HepG2 (cell line): Measurements from ENCODE around the gene RBAK.

Experiments used
- AGO1 ChIP-seq: fragments of 200-400 bp; formaldehyde crosslinking; IDR thresholded peaks from 2 replicates; pipeline ENCODE4 v1.6.1; 2017; ENCODE audit warnings: mild to moderate bottlenecking, low read depth, low read length, moderate library complexity; ENCODE audit not compliant: poor library complexity, severe bottlenecking
- CBX1 ChIP-seq: IDR thresholded peaks from one replicate; pipeline ENCODE4 v1.6.1; 2016; ENCODE audit warnings: antibody characterized with exemption, low read depth
- EZH2 ChIP-seq: conservative IDR thresholded peaks from 2 replicates; pipeline ENCODE4 v1.6.1; 2012; ENCODE audit warnings: mild to moderate bottlenecking, low read depth, low read length, moderate library complexity
- HDAC1 ChIP-seq: sonication (generic); formaldehyde crosslinking; IDR thresholded peaks from 2 replicates; pipeline ENCODE4 v1.5.1; 2020; ENCODE audit warnings: mild to moderate bottlenecking, missing genetic modification reagents
- SP1 ChIP-seq, 2 experiments: fragments of 450-650 bp in 1 of 2; sonication (generic) in 1 of 2; formaldehyde crosslinking in 1 of 2; IDR thresholded peaks; 2 replicates each; pipeline versions ENCODE4 v1.4.0 to v1.6.1; 2016 to 2020; ENCODE audit warnings: missing genetic modification reagents in 1 of 2
- TP53 ChIP-seq: sonication (generic); formaldehyde crosslinking; conservative IDR thresholded peaks from 2 replicates; pipeline ENCODE4 v1.4.0; 2020; ENCODE audit warnings: missing genetic modification reagents
- ZNF563 ChIP-seq: sonication (generic); formaldehyde crosslinking; IDR thresholded peaks from 2 replicates; pipeline ENCODE4 v1.8.0; 2022; ENCODE audit warnings: mild to moderate bottlenecking, moderate library complexity, missing genetic modification reagents
- TF ChIP-seq, protein P1 (sequence below): sonication (generic); formaldehyde crosslinking; IDR thresholded peaks from 2 replicates; pipeline ENCODE4 v1.5.0; 2020; ENCODE audit warnings: mild to moderate bottlenecking, missing genetic modification reagents, moderate library complexity
- TF ChIP-seq, protein P2 (sequence below): IDR thresholded peaks from 2 replicates; pipeline ENCODE4 v1.6.1; 2012; ENCODE audit warnings: inconsistent platforms

DNA sequence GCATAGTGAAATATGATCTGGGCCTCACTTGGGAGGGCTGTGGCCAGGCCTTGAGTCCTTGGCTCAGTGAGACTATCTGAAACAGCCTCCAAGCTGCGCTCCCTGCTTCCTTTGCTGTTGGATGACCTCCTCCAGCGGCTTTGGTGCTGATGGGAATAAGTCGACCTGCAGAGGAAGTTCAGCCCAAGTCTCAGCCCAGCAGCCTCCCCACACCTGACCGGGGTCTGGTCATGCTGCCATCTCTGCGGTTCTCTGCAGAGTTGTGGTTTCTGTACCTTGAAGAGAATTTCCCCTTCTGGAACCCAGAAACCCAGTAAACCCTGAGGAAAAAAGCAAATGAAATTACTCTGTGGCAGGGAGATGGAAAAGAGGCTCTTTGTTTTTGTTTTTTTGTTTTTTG is 4.6 kb upstream of the RBAK start:
- TF ChIP-seq TP53 (CRISPR knock-in tag) (no peak), EZH2 (no peak), ZNF563 (CRISPR knock-in tag) (no peak), HDAC1 (CRISPR knock-in tag) (no peak), SP1 (IDR thresholded peaks at IDR 0.05) (no peak), SP1 (CRISPR knock-in tag; IDR thresholded peaks at IDR 0.05) (no peak), CBX1 (no peak), AGO1 (no peak)
- TF ChIP-seq, protein P1, sequence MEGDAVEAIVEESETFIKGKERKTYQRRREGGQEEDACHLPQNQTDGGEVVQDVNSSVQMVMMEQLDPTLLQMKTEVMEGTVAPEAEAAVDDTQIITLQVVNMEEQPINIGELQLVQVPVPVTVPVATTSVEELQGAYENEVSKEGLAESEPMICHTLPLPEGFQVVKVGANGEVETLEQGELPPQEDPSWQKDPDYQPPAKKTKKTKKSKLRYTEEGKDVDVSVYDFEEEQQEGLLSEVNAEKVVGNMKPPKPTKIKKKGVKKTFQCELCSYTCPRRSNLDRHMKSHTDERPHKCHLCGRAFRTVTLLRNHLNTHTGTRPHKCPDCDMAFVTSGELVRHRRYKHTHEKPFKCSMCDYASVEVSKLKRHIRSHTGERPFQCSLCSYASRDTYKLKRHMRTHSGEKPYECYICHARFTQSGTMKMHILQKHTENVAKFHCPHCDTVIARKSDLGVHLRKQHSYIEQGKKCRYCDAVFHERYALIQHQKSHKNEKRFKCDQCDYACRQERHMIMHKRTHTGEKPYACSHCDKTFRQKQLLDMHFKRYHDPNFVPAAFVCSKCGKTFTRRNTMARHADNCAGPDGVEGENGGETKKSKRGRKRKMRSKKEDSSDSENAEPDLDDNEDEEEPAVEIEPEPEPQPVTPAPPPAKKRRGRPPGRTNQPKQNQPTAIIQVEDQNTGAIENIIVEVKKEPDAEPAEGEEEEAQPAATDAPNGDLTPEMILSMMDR (CRISPR knock-in tag) = no peak
- TF ChIP-seq, protein P2, sequence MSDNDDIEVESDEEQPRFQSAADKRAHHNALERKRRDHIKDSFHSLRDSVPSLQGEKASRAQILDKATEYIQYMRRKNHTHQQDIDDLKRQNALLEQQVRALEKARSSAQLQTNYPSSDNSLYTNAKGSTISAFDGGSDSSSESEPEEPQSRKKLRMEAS = no peak
